AML-193 (cell line): ENCODE measurements around the gene THADA.

ENCODE experiments used
- DNase-seq, 2 experiments: peaks; one replicate each; lab custom pipeline; 2025; lab: John Stamatoyannopoulos, UW

The THADA gene

GRCh38 chr2:43186321-43186678, 409.5 kb downstream of the THADA start:
- DNase-seq: no peak

GRCh38 chr2:43185146-43185545, 410.7 kb downstream of the THADA start:
- no peak for DNase-seq

GRCh38 chr2:43184339-43184895, 411.4 kb downstream of the THADA start:
- no peak for DNase-seq

- no peak for DNase-seq
These were observed 412.1 kb downstream of the THADA start for GRCh38 chr2:43183743-43184142.

- no peak for DNase-seq
These were observed 414.9 kb downstream of the THADA start for GRCh38 chr2:43180897-43181296.
